Measurements from ENCODE around the gene LRP1B.
A peak's percentile ranks its signal among the peaks of the same experiment; 100 is the strongest.

The LRP1B gene

GRCh38 chr2:142131010-142131669 is at the start of gene LRP1B:
TSS of gene LRP1B (minus strand) at chr2:142131016. CDS start at chr2:142130729, 287 bp downstream.
- FAIRE-seq (no peak), DNase-seq (ENCODE audit: extremely low spot score, insufficient read length, low read depth) (no peak)

GRCh38 chr2:142179686-142180085 is 48.9 kb upstream of the LRP1B start:
- FAIRE-seq: no peak
- DNase-seq (ENCODE audit: extremely low spot score, insufficient read length, low read depth): no peak

DNA sequence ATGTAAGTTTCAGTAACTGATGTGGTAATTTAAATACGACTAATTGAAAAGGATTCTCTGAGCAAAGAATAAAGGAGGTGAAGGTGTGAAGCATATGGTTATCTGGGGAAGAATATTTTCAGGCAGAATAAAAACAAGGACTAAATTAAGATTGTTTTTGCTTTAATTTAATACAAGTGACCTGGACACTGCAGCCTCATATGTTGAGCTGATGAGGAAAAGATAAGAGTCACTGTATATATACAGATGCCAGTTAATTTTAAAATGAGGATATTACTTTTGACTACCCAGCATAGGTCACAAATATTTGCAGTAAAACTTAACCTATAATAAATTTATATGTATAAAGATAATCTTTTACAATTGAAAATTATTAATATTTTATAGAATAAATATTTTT is 47.8 kb upstream of the LRP1B start:
- DNase-seq (ENCODE audit: extremely low spot score, insufficient read length, low read depth): no peak
- no peak for FAIRE-seq

GRCh38 chr2:142176941-142177340 is 46.1 kb upstream of the LRP1B start:
- DNase-seq (ENCODE audit: extremely low spot score, insufficient read length, low read depth): no peak
- FAIRE-seq: no peak

GRCh38 chr2:142175813-142176338 is 45.1 kb upstream of the LRP1B start:
- DNase-seq (ENCODE audit: extremely low spot score, insufficient read length, low read depth) (no peak), FAIRE-seq (no peak)

- DNase-seq (ENCODE audit: extremely low spot score, insufficient read length, low read depth) (no peak), FAIRE-seq (no peak)
Measured at GRCh38 chr2:142174176-142174575, 43.4 kb upstream of the LRP1B start.

- FAIRE-seq (no peak), DNase-seq (ENCODE audit: extremely low spot score, insufficient read length, low read depth) (no peak)
Measured at GRCh38 chr2:142170847-142171246, 40.0 kb upstream of the LRP1B start.

GRCh38 chr2:142165790-142166189 is 35.0 kb upstream of the LRP1B start:
- no peak for DNase-seq (ENCODE audit: extremely low spot score, insufficient read length, low read depth)
- FAIRE-seq: peak; percentile 80

- DNase-seq (ENCODE audit: extremely low spot score, insufficient read length, low read depth): no peak
- no peak for FAIRE-seq
Measured at GRCh38 chr2:142153601-142154000, 22.8 kb upstream of the LRP1B start.

DNA sequence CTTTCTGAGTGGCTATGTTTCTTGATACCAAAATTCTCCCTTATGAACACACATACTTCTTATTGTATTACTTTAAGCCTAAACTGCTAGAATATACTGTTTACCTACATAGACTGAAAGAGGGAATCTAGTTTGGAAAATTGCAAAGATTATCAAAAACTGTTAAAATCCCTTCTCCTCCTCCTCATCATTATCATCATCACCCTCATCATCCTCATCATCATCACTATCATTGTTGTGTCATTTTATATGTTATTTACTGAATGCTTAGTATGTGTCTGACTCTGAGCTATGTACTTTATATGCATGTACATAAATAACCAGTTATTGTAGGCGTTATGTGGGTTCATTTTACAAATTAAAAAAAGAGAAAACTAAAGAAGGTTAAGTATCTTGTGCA is 19.6 kb upstream of the LRP1B start:
- FAIRE-seq (no peak), DNase-seq (ENCODE audit: extremely low spot score, insufficient read length, low read depth) (no peak)

GRCh38 chr2:142144547-142144946 is 13.7 kb upstream of the LRP1B start:
- FAIRE-seq: no peak
- DNase-seq (ENCODE audit: extremely low spot score, insufficient read length, low read depth): no peak

DNA sequence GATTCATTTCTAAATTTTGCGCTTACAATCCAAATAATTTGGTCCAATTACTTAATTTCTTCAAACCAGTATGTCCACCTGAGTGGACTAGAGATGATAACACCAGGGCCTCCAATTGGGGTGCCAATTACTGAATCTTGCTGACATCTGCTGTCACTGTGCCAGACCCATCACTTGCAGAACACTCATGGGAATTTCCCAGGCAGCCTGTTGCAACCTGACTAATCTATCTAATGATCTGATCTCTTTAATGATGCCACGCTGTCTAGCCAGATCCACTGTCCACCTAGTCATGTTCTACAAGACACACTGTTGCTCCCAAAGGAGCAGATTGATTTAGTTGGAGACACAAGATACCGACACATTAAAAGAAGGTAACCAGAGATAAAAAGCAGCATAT is 11.8 kb upstream of the LRP1B start:
- DNase-seq (ENCODE audit: extremely low spot score, insufficient read length, low read depth): no peak
- no peak for FAIRE-seq

- DNase-seq (ENCODE audit: extremely low spot score, insufficient read length, low read depth) (no peak), FAIRE-seq (no peak)
Measured at GRCh38 chr2:142140434-142140845, 9.6 kb upstream of the LRP1B start.

GRCh38 chr2:142139384-142139783 is 8.6 kb upstream of the LRP1B start:
- FAIRE-seq (no peak), DNase-seq (ENCODE audit: extremely low spot score, insufficient read length, low read depth) (no peak)

GRCh38 chr2:142136571-142136970 is 5.8 kb upstream of the LRP1B start:
- DNase-seq (ENCODE audit: extremely low spot score, insufficient read length, low read depth) (no peak), FAIRE-seq (no peak)

DNA sequence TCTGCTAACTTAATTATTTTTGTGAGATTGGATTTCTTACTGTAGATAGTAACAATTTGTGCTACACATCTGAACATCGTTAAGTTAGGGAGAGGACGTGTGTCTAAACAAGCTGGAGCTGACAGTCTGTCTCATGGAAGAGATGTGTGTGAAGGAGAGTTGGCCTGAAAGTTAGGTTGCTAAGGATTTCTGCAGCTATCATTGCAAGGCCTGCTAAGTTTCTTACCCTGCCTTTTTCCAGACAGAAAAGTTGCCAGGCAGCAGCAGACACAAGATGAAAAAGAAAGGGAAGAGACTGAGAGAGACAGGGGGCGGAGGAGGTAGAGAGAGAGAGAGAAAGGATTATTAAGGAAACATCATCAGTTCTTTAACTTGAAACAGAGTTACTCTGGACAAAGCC is 4.1 kb upstream of the LRP1B start:
- FAIRE-seq: no peak

DNA sequence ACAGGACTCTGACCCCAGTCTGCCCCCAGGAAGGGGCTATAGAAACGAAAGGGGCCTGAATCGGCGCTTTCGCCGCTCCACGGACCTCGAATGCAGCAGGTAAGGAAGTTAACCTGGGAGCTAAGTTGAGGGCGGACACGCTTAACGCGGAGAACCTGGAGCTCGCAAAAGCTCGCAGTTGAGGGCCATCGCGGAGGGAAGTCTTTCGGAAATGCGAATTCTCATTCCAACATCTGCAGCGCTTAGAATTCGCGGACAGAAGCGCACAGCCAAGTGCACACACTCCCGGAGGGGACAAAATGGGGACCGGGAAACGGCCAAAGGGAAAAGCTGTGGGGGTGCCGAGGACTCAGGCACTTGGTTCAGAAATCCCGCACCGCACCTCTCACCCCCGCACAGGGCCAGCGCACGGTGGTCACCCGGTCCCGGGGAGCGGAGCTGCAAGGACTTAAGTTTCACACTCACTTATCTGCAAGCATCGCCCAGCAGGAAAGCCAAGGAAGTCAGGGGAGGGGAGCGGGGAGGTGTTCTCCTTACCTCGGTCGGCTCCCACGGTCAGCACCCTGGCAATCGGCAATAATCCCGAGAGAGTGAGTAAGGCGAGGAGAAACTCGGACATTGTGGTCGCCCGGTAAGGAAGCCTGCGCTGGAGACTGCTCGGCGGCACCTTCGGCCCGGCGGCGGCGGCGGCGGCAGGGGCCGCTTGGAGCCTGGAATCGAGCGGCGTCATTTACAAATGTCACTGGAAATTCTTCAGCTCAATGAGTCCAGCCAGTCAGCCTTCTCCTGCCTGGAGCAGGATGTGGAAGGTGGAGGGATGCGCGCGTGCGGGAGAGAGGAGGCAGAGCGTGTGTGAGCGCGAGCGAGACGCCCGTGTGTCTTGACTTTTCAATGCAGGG is 456 bp downstream of the LRP1B start:
- FAIRE-seq (no peak), DNase-seq (ENCODE audit: extremely low spot score, insufficient read length, low read depth) (no peak)

More for the DNA sequence above, 4.1 kb upstream of the LRP1B start:
- no peak for DNase-seq (ENCODE audit: extremely low spot score, insufficient read length, low read depth)

GRCh38 chr2:142128105-142128504 is 2.7 kb downstream of the LRP1B start:
- DNase-seq (ENCODE audit: extremely low spot score, insufficient read length, low read depth) (no peak), FAIRE-seq (no peak)

DNA sequence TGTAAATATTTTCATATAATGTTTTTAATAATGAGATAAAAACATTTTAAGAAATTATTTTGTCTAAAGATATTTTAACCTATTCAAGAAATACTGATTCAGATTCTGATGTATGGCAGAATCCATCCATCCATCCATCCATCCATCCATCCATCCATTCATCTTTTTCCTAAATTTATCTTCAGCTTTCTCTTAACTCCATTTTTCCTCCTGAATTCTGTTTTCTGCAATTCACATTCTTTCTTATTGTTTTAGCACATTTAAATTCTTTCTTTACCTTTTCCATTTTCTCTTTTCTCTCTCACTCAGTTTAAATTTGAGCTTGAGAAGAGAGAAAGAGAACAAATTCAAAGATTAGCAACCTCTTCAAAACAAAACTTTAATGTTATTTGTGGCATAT is 3.6 kb downstream of the LRP1B start:
- no peak for FAIRE-seq
- DNase-seq (ENCODE audit: extremely low spot score, insufficient read length, low read depth): no peak

DNA sequence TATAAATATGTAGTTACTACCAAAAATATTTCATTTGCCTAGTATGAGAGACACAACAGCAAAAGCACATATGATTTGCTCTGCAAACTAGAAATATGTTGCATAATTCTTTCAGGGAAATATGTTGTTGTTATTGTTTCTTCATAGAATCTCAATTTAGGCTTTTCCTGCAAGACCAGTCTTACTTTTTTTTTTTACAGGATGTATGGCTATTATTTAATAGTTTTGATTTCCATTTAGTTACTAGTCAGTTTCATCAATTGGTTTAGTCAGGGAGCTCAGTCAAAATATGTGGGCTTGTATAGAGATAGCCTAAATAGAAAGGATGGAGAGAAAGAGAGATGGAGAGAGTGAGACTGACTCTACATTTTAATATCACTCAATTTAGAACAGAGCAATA is 6.1 kb downstream of the LRP1B start:
- DNase-seq (ENCODE audit: extremely low spot score, insufficient read length, low read depth) (no peak), FAIRE-seq (no peak)

DNA sequence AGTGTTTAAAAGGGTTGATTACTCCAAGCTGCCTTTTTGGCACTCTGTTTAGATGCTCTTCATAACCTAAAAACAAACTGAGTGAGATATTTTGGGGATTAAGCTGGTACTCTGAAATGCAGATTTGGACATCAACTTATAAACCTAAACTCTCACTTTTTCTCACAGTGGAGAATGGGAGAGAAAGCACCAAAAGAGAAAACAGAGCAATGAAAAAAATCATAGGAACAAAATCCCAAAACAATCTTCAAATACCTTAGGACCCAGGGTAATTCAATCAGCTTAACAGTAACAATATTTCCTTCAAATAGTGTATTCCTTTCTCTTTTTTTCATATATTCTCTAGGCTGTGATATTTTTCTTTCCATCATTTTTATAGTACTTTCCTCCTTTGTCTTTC is 11.5 kb downstream of the LRP1B start:
- DNase-seq (ENCODE audit: extremely low spot score, insufficient read length, low read depth): no peak
- no peak for FAIRE-seq

Data from GM18507 (cell line).